HG03457 (cell line): ENCODE results near the gene CDC14A.
"Not testable (repeated sequence)": the region's sequence is repeated elsewhere in the genome, so short reads cannot be mapped to it uniquely, and the experiment has no call there.

Experiments
- ATAC-seq: cut with Tn5 transposase; IDR thresholded peaks from one replicate; pipeline ENCODE4 v1.9.1; 2021; ENCODE audit warnings: moderate number of reproducible peaks; ENCODE audit not compliant: unreplicated experiment

CDC14A gene

DNA sequence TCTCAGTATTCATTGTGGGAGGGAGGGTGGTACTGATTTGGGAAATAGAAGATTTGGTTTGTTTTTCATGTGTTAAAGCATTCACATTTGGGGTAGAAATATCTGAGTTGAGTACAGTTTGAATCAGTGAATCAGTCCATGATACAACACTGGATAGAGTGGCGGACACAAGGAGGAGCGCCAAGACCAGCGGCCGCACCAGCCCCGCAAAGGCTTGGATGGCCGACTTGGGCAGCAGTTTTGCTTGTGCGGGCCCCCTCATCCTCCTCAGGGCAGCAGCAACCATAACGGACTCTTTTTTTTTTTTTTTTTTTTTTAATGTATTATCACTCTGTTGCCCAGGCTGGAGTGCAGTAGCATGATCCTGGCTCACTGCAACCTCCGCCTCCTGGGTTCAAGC lies 20.0 kb upstream of the CDC14A start:
- ATAC-seq, result no peak

- ATAC-seq, result no peak
These were observed 16.9 kb upstream of the CDC14A start for GRCh38 chr1:100335436-100335835.

DNA sequence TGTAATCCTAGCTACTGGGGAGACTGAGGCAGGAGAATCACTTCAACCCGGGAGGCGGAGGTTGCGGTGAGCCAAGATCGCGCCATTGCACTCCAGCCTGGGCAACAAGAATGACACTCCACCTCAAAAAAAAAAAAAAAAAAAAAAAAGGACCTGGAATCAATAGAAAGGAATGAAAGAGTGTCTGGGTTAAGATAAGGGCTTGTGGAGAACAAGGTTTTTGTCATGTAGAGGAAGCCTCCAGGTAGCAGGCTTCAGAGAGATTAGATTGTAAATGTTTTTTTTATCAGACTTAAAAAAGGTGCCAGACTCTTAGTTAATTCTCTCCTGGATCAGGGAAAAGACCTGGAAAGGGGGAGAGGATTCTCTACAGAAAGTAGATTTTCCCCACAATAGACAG lies 14.4 kb upstream of the CDC14A start:
- not testable (repeated sequence) for ATAC-seq

DNA sequence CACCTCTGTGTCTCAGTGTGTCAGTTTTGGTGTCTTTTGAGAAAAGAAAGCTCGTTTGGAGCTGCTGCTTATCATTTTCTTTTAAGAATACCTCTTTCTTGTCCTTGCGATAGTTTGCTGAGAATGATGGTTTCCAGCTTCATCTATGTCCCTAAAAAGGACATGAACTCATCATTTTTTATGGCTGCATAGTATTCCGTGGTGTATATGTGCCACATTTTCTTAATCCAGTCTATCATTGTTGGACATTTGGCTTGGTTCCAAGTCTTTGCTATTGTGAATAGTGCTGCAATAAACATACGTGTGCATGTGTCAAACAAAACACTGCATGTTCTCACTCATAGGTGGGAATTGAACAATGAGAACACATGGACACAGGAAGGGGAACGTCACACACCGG lies 12.6 kb upstream of the CDC14A start:
- ATAC-seq, result not testable (repeated sequence)

DNA sequence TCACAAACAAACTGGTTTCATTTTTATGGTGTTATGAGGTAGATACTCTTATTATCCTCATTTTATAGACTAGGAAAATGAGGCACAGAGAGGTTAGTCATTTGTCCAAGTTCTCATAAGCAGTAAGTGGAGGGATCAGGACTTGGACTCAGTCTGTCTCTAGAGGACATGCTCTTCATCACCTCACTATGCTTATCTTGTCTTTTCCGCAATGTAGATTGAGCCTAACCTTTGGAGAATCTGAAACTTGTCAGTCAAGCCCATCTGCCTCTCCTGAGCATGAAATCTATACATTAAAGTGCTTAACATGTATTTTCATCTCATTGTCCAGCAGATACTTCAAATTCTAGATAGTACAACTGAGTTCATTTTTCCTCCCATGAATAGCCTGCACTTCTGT lies 11.8 kb upstream of the CDC14A start:
- no peak for ATAC-seq

GRCh38 chr1:100342348-100342747 lies 10.0 kb upstream of the CDC14A start:
- no peak for ATAC-seq

- no peak for ATAC-seq
These were observed 8.4 kb upstream of the CDC14A start for GRCh38 chr1:100343897-100344296.

DNA sequence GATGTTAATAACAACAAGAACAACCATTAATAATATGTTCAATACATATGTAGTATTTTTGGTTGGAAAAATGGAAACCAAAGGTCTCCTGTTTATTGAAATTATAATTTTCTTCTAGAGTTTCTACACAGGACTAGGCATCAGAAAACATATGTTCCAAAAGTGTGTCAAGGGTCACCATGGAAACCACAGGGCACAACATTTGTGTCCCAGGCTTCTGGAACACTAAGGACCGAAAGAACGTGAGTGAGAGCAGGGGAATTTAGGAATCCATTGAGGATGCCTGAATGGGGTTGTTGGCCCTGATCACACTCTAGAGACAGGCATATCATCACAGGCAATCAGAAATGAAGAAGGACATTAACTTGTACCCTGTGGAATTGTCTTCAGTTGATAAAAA lies 7.5 kb upstream of the CDC14A start:
- no peak for ATAC-seq

DNA sequence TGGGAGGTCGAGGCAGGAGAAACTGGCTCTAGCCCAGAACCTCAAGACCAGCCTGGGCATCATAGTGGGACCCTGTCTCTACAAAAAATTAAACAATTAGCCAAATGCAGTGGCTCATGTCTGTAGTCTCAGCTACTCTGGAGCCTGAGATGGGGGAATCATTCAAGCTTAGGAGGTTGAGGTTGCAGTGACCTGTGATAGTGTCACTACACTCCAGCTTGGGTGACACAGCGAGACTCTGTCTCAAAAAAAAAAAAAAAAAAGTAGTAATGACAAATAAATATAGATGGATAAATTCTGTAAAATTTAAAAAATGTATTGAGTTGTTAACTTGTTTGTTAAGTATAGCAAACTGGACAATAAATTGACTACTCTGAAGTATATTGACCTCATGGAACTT lies 5.9 kb upstream of the CDC14A start:
- no peak for ATAC-seq

DNA sequence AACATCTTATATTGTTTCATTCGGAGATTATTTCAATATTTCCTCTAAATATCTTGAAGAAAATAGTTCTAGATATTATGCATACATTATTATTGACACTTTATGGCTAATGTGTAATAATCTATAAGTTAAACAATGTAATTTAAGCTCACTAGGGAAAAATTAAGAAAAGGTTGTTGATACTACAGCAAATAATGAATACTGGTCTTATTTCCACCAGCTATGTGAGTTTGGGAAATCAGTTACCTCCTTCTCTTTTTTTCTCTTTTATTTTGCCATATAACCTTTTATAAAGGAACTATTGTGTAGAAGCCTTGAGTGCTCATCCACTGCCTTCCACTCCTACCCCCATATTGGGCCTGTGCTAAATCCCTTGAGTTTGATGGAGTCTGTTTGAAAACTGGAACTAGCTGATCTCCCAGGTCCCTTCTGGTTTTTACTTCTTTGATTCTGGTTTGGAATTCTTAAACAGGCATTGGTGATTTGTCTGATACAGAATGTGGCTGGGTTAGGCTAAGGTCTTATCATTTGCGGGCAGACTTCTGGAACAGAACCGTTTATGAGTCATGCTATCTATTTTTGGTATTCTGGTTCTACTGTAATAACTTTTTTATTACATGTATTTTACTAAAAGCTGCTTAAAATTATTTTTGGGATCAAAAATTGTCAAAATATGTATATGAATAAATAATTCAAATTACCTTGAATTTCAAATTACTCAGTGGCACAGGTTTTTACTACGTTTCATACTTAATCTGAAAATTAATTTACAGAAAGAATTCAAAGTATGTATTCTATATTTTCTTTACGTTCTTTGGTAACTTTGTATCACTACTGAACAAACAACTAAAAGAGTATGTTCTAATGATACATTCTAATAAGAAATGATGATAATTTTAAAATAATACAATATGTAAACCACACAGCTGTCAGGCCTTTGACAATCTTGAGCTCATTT lies 5.0 kb upstream of the CDC14A start:
- ATAC-seq, result no peak

DNA sequence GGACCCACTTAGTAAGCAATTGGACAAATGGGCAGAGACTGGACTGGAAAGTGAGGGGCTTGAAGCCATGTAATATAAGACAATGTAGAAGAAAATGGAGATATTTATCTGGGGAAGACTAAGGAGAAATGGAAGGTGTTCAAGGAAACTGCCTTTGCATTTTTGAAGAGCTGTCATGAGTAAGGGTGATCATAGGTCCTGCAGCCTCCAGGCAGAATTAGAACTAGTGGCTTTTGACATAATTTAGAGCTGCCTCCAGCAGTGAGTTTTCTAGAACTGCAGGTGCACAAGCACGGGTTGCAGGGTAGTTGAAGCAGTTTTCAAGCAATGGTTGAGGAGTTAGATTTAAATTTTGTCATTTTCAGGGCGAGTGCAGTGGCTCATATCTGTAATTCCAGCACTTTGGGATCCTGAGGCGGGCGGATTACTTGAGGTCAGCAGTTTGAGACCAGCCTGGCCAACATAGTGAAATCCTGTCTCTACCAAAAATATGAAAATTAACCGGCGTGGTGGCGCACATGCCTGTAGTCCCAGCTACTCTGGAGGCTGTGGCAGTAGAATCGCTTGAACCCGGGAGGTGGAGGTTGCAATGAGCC lies 3.7 kb upstream of the CDC14A start:
- ATAC-seq, result no peak

- no peak for ATAC-seq
These were observed 3.1 kb upstream of the CDC14A start for GRCh38 chr1:100349246-100349645.

DNA sequence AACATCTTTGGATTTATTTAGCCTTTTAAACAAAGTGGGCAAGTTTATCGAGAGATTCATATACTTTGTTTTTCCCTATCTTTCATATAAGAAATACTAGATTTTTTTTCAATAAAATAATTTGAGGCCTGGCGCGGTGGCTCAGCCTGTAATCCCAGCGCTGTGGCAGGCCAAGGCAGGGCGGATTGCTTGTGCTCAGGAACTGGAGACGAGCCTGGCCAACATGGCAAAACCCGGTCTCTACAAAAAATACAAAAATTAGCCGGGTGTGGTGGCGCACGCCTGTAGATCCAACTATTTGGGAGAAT lies 1.6 kb upstream of the CDC14A start:
- ATAC-seq, result no peak

GRCh38 chr1:100351095-100351887 lies 1.0 kb upstream of the CDC14A start:
- peak; percentile 58 for ATAC-seq

- ATAC-seq, result no peak
These were observed 930 bp downstream of the CDC14A start for GRCh38 chr1:100353071-100353801.

DNA sequence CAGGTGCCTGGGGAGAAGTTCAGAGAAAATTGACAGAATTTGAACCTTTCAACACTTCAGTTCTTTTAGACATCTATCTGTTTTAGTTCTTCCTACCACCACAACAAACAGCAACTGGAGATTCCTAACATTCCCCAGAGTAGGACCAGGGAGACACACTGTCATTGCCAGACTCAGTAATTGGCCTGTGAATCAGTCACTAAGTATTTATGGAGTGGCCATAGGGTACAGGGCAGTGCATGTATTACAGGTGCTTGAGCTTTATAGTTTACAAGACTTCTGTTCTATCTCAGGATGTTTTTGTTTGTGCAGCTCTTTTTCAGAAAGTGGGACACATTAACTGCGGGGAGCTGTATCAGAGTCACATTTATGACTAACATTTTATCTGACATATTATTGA lies 1.7 kb downstream of the CDC14A start:
- ATAC-seq, result no peak

GRCh38 chr1:100354971-100355394 lies 2.7 kb downstream of the CDC14A start:
- ATAC-seq, result no peak

DNA sequence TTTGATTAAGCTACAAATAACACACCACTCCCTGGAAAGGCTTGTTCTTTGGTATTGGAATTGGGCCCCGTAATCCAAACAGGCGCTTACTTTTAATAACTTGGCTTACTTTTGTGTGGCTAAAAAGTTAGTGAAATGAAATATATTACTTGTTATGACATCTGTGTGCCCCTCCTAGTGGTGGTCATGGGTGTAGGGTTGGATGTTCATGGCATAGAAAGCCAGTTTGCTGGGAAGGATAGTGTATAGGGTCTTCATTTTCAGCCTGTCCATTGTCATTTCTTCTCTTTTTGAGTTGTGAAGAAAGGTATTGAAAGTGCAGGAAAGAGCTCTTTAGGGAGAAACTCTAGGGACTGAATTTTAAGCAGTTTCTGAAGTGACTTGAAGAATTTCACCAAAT lies 5.9 kb downstream of the CDC14A start:
- no peak for ATAC-seq

GRCh38 chr1:100359139-100359538 lies 6.8 kb downstream of the CDC14A start:
- ATAC-seq, result no peak

DNA sequence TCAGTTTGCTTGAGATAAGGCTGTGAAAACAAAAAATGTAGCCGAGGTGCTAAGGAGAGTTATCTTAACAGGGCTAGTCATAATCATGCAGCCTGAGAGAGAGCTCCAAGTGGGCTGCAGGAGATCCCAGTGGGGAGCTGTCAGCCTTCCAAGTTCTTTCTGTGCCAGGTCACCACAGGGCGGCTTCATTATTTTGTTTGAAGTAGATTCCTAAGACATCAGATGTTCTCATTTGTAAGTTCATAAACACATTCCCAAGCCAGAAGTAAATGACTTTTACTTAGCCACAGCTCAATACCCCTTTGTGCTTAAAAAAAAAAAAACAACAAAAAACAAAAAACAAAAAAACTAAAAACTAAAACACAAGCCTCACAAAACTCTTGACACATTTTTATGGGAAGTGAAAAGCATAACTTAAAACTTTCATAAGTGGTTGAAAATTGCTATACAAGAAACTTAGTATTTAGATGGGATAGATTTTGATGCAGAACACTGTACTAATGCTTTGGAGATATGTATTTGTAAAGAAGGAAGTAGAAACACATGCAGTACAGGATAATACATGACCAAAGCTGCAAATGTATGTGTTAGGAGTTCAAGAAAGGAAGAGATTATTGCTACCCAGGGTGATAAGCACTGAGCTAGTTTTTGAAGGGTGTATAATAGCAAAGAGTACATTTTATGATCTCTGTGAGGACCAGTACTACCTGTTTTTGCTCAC lies 8.6 kb downstream of the CDC14A start:
- no peak for ATAC-seq
